Memory B cell (primary cell): ENCODE measurements around the gene GRK6.

Source experiments
- ATAC-seq: fragments of 150-1000 bp; cut with Tn5 transposase; 2 replicates; pipeline ENCODE4 v1.10.0; 2021; ENCODE audit warnings: low read depth, mild to moderate bottlenecking, moderate library complexity
- DNase-seq, 2 donors: peaks; one replicate each; pipeline ENCODE4 v3.0.0; 2022; ENCODE audit warnings: low spot score in 2 of 2
- H3K27ac Mint-ChIP-seq: one replicate; pipeline ENCODE4 v1.8.0; 2022; ENCODE audit warnings: mild to moderate bottlenecking, moderate library complexity, mixed read lengths
- H3K27me3 Mint-ChIP-seq: one replicate; pipeline ENCODE4 v1.8.0; 2022; ENCODE audit warnings: mixed read lengths
- H3K36me3 Mint-ChIP-seq: one replicate; pipeline ENCODE4 v1.8.0; 2022; ENCODE audit warnings: mild to moderate bottlenecking, mixed read lengths
- H3K4me1 Mint-ChIP-seq: one replicate; pipeline ENCODE4 v1.8.0; 2022; ENCODE audit warnings: mixed read lengths
- H3K4me3 Mint-ChIP-seq: one replicate; pipeline ENCODE4 v1.8.0; 2022; ENCODE audit warnings: mild to moderate bottlenecking, moderate library complexity, mixed read lengths
- H3K9me3 Mint-ChIP-seq: one replicate; pipeline ENCODE4 v1.8.0; 2022; ENCODE audit warnings: mixed read lengths

Gene GRK6

DNA sequence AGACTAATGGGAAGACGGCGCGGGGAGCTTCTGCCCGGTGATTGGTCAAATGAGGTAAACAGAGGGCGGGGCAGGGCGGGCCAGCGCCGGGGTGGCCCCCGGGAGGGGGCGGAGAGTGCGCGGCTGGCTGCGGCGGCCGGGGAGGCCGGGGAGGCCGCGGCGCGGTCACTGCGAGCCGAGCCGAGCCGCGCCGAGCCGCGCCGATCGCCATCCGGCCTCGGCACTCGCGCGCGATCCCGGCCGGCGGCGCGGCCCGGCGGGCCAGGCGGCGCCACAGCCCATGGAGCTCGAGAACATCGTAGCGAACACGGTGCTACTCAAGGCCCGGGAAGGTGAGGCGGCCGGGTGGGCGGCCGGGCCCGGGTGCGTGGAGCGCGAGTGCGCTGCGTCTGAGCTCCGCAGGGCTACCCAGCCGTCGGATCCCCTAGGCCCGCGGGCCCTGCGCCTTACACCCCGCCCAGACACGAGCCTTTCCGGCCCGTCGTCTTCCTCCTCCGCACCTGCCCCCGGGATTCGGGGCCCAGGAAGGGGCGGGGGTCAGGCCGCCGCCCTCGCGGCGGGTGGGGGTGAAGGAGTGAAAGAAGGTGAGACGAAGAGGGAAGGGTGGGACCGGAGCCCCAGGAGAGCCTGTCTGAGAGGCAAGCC, at the start of gene GRK6:
Gene GRK6, plus strand, starts transcription at position 111 of the 645 bp plus-strand sequence. Its CDS starts 170 bp downstream, at position 281.
- H3K27me3 Mint-ChIP-seq, result no peaks in the 10 kb centered on the region
- DNase-seq (peak; percentile 61 to 69), ATAC-seq (peak; percentile 7)
- peak within 1 kb of the TSS; percentile 94 for H3K4me3 Mint-ChIP-seq
- H3K4me1 Mint-ChIP-seq, result peaks cover 36% of the 10 kb centered on the region
- H3K9me3 Mint-ChIP-seq, result no peaks in the 10 kb centered on the region
- peaks cover 9% of the 10 kb centered on the region for H3K36me3 Mint-ChIP-seq
- H3K27ac Mint-ChIP-seq, result peak within 1 kb of the TSS; percentile 83

DNA sequence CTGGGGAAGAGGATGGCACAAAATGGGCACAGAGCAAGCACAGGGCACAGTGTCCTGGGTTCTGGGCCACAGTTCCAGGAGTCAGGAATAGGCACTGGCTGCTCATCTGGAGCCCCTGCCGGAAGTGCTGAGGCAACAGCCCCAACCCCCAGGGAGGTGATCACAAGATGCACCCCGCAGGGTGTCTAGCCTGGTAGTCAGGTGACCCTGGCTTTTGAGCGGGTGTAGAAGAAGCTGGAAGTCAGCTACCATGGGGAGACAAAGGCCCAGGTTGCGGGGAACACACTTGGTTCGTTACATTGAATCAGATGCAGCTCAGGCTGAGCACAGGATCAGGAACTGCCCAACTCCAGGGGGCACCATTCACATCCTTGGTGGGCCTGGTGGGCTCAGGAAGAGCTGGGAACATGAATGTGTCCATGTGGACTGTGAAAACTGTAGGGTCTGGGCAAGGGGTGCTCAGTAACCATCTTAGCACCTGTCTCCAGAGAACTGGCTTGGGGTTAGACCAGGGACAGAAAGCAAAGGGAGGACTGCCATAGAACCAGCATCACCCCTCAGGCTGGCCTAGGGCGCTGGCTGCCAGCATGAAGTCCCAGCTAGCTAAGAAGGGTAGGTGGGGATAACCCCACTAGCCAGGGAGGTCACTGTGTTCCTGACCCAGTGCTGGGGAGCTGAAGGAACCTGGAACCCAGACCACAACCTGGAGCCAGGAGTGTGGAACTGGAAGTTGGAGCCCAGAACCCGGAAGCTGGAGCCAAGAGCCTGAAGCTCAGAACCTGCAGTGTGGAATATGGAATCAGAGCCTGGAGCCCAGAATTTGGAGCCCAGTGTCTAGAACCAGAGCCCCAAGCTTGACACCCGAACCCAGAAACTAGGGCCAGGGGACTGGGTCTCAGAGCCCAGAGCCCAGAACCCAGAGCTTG, 48.4 kb upstream of the GRK6 start:
- H3K9me3 Mint-ChIP-seq, result no peaks in the 10 kb centered on the region
- DNase-seq (no peak), ATAC-seq (no peak)
- no peaks in the 10 kb centered on the region for H3K36me3 Mint-ChIP-seq
- H3K27ac Mint-ChIP-seq, result no peak overlapping the region
- H3K4me1 Mint-ChIP-seq, result peaks cover 10% of the 10 kb centered on the region
- H3K4me3 Mint-ChIP-seq, result no peak overlapping the region
- peaks cover 2% of the 10 kb centered on the region for H3K27me3 Mint-ChIP-seq

DNA sequence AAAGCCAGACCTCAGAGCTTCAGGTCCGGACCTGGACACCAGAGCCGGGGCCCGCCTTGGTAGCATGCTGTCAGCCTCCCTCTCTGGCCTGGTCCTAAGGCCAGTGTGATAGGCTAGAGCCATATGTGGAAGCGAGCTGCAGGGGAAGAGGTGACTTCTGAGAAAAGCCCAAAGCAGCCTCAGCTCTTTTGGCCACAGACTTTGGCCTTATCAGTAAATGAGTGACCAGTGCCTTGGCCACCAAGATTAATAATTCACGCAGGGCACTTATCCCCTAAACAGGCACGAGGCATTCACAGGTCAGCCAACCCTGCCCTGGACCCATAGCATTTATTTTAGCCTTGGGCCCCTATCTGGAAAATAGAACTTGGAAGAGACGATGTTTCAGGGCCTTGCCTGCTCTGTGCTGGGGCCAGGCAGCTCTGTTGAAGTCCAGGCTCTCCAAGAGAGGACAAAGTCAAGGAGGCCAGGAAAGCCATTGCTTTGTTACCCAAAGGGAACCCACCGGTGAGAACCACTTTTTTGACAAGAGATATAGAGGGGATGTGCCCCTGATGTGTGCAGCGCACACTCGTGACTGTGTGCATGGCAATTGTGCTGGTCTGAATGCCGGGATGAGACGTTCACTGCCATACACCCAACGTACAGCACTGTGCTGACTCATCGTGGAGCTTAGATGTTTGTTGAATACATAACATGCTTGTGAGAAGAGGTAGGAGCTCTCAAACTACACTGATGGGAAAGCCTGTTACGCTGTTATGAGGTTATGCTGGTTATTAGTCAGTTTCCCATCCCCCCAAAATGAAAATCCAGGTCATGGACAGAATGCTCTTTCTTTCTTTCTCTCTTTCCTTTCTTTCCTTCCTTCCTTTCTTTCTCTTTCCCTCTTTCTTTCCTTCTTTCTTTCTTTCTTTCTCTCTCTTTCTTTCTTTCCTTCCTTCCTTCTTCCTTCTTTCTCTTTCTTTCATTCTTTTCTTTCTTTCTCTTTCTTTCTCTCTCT, 47.3 kb upstream of the GRK6 start:
- Mint-ChIP-seq H3K27me3 (peaks cover 4% of the 10 kb centered on the region), H3K27ac (no peak overlapping the region), H3K36me3 (no peaks in the 10 kb centered on the region), H3K9me3 (no peaks in the 10 kb centered on the region), H3K4me1 (peaks cover 10% of the 10 kb centered on the region), H3K4me3 (no peak overlapping the region)
- ATAC-seq, result no peak
- DNase-seq, result no peak

DNA sequence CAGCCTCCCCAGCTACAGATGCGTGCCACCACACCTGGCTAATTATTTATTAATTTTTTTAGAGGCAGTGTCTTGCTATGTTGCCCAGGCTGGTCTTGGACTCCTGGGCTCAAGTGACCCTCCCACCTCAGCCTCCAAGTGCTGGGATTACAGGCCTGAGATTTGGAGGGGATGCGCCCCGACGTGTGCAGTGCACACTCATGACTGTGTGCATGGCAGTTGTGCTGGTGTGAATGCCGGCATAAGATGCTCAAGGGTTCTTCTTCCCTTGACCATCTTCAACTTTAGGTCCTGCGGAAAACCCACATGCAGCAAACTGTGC, 45.7 kb upstream of the GRK6 start:
- Mint-ChIP-seq H3K4me1 (peaks cover 7% of the 10 kb centered on the region), H3K27me3 (peaks cover 9% of the 10 kb centered on the region), H3K36me3 (no peaks in the 10 kb centered on the region), H3K4me3 (no peak overlapping the region), H3K9me3 (no peaks in the 10 kb centered on the region), H3K27ac (no peak overlapping the region)
- no peak for ATAC-seq
- DNase-seq, result no peak

DNA sequence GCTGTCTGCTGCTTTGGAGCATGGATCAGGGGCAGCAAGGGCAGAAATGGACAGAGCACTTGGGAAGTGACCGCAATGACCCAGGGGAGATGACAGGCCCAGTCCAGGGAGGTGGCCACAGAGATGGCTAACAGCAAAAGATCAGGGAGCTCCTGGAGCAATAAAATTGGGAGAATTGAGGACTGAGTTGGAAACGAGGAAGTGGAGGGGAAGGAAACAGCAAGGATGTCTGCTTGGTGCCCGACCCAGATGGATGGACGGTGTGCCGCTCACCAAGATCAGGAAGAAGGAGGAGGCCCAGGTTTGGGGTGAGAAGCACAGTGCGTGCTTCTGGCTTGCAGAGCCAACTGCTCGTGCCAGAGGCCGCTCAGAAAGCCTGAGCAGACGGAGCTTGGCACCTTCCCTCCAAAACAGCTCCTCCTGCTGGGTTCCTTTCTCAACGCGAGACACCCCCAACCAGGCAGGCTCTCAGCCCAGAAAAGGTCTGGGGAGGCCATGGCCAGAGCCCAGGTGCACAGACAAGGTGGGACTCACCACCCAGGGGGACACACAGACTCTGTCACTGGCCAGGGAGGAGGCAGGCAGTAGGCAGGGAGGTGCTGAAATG, 44.0 kb upstream of the GRK6 start:
- Mint-ChIP-seq H3K4me3 (no peak overlapping the region), H3K36me3 (no peaks in the 10 kb centered on the region), H3K27ac (no peak overlapping the region), H3K9me3 (no peaks in the 10 kb centered on the region), H3K27me3 (peaks cover 9% of the 10 kb centered on the region), H3K4me1 (peaks cover 10% of the 10 kb centered on the region)
- no peak for DNase-seq
- ATAC-seq, result peak; percentile 37

DNA sequence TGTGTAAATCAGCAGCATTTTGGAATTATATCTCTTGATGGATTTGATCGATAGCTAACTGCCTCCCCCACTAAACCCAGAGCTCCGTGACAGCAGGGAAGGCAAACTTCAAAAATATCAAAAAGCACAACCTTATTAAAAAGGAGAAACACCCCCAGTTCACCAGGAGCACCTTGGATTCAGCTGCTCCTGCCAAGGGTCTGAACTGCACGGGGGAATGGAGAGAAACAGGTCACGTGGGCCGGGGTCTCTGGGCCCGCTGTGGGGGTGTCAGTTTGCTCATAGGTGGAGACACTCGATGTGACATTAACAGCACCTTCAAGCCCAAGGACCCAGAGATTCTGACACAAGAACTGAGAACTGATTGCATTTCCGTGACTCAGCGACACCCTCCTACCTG, 43.3 kb upstream of the GRK6 start:
- DNase-seq (no peak), ATAC-seq (no peak)
- Mint-ChIP-seq H3K27me3 (peaks cover 9% of the 10 kb centered on the region), H3K36me3 (no peaks in the 10 kb centered on the region), H3K4me1 (peaks cover 14% of the 10 kb centered on the region), H3K4me3 (no peak overlapping the region), H3K9me3 (no peaks in the 10 kb centered on the region), H3K27ac (no peak overlapping the region)

DNA sequence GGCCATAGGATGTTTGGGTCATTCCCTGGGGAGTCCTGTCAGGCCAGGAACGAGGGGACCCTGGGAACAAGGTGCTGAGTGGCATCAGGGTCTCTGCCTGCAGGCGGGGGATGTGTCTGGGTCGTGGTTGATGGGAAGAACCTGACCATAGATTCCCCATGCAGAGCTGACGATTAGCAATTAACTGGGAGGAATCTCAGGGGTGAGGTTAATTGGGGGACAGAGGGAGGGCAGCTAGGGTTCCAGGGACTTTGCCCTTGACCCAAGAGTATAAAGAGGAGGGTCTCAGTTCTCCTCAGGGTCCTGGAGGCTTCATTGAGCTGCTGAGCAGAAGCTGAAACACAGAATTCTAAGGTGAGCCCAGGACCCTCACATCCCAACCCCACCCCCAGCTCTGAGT, 42.3 kb upstream of the GRK6 start, which contains the start of gene SLC34A1:
Gene SLC34A1, plus strand, starts transcription at position 301 of the 400 bp plus-strand sequence. CDS start 1,308 bp downstream, outside the sequence.
- peaks cover 9% of the 10 kb centered on the region for H3K27me3 Mint-ChIP-seq
- DNase-seq (no peak), ATAC-seq (no peak)
- no peak within 1 kb of the TSS for H3K27ac Mint-ChIP-seq
- H3K36me3 Mint-ChIP-seq, result no peaks in the 10 kb centered on the region
- no peak within 1 kb of the TSS for H3K4me3 Mint-ChIP-seq
- no peaks in the 10 kb centered on the region for H3K9me3 Mint-ChIP-seq
- H3K4me1 Mint-ChIP-seq, result peaks cover 23% of the 10 kb centered on the region

DNA sequence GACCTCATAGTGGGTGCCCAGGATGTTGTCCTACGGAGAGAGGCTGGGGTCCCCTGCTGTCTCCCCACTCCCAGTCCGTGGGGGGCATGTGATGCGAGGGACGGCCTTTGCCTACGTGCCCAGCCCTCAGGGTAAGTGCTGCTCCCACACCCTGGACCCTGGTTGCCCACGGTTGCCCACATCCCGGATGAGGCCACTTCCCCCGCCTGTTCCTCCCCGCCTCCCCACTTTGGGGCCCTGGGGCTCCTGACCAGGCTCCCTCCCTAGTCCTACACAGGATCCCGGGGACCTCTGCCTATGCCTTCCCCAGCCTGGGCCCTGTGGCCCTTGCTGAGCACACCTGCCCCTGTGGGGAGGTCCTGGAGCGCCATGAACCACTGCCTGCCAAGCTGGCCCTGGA, 40.8 kb upstream of the GRK6 start:
- ATAC-seq (no peak), DNase-seq (no peak)
- Mint-ChIP-seq H3K27me3 (peaks cover 9% of the 10 kb centered on the region), H3K9me3 (no peaks in the 10 kb centered on the region), H3K4me3 (no peak overlapping the region), H3K4me1 (peaks cover 29% of the 10 kb centered on the region), H3K27ac (no peak overlapping the region), H3K36me3 (no peaks in the 10 kb centered on the region)

DNA sequence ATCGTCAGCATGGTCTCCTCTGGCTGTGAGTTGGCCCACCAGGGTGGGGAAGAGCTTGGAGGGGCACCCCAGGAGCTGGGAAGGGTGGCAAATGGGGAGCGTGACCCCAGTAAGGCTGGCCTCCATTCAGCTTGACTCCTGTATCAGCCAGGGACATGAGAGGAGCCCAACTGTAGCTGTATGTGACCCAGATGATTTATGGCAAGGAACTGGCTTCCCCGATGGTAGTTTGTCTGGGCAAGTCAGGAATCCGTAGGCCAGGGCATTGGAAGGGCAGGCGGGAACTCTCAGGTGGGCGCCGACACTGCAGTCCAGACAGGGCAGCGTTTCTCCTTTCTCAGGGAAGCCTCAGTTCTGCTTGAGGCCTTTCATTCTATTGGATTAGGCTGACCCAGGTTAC, 39.9 kb upstream of the GRK6 start:
- Mint-ChIP-seq H3K36me3 (no peaks in the 10 kb centered on the region), H3K4me1 (peaks cover 29% of the 10 kb centered on the region), H3K27ac (no peak overlapping the region), H3K4me3 (no peak overlapping the region), H3K27me3 (peaks cover 9% of the 10 kb centered on the region), H3K9me3 (no peaks in the 10 kb centered on the region)
- DNase-seq (no peak), ATAC-seq (no peak)

DNA sequence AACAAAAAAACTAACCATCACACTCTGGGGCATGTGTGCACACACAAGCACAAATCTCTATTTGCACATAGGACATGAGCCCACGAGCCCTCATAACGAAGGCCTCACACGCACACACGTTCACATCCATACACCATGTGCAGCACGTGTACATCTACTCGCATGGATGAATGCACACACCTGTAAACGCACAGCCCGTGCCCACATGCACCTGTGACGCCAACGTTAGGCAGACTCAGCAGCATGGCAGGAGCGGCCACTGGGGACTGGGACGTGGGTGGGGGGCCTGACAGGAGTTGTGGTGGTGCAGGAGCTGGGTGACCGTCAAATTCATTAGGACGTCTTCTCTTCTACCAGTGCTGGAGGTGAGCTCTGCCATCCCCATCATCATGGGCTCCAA, 39.1 kb upstream of the GRK6 start:
- no peak overlapping the region for H3K4me3 Mint-ChIP-seq
- no peaks in the 10 kb centered on the region for H3K9me3 Mint-ChIP-seq
- DNase-seq (no peak), ATAC-seq (peak; percentile 24)
- no peak overlapping the region for H3K27ac Mint-ChIP-seq
- H3K27me3 Mint-ChIP-seq, result peaks cover 8% of the 10 kb centered on the region
- no peaks in the 10 kb centered on the region for H3K36me3 Mint-ChIP-seq
- H3K4me1 Mint-ChIP-seq, result peaks cover 29% of the 10 kb centered on the region

DNA sequence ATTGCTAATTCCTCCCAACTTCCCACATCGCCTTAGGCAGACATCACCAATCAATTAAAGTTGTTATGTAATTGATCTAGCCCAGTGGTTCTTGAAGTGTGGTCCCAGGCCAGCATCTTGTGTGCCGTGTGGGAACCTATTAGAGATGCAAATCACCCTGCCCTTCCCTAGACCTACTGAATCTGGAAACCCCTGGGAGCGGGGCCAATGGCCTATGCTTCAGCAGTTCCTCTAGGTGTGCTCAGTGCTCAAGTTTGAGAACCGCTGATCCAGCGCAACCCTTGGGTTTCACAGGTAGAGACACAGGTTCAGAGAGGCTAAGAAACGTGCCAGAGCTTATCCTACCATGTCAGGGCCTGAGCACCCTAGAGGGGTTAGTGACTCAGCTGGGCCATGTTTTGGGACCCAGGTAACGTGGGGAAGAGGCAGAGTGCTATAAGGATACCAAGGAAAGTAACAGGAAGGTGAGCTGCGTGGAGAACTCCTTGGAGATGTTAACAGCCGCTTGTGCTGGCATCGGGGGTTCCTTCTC, 37.9 kb upstream of the GRK6 start:
- Mint-ChIP-seq H3K4me3 (no peak overlapping the region), H3K27me3 (peaks cover 7% of the 10 kb centered on the region), H3K4me1 (peaks cover 32% of the 10 kb centered on the region), H3K27ac (no peak overlapping the region), H3K36me3 (no peaks in the 10 kb centered on the region), H3K9me3 (no peaks in the 10 kb centered on the region)
- DNase-seq (no peak), ATAC-seq (no peak)

DNA sequence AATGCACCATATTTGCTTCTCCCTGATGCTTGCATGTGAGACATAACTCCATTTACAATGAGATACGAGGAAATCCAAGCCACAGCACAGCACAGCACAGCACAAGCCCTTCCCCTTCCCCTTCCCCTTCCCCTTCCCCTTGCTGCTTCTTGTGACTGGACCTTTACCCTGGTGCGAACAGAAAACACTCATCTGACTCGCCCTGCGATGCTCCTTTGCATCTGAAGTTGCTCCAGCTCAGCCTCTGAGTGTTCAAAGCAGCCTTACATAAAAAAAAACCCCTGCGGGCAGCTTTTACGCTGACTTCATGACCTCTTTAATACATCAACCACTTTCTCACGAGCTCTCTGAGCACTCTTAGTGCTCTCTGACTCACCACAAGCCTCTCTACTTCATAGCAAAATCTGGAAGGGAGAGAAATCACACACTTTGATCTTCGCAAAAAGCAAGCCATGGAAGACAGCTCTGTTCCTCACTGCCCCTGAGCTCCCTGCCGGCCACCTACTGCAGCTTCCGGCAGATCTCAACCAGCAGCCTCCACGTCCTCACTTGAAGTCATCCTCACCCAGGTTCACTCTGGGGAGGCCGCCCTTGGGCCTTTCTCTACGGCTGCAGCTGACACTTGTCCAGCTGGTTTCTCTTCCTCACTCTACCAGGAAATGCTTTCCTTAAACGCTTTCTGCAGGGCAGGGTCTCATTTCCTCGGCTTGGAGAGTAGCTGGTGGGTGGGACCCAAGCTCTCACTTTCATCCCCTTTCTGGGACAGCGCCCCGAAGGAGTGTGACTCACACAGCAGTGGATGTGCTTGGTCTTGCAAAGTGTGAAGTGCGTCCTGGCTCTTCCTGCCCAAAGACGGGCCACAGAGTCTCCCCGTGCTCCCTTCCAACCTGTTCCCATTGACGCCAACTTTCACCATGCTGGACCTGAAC, 37.0 kb upstream of the GRK6 start:
- H3K9me3 Mint-ChIP-seq, result no peaks in the 10 kb centered on the region
- H3K4me1 Mint-ChIP-seq, result peaks cover 32% of the 10 kb centered on the region
- DNase-seq (no peak), ATAC-seq (peak; percentile 21)
- H3K27me3 Mint-ChIP-seq, result peaks cover 5% of the 10 kb centered on the region
- no peaks in the 10 kb centered on the region for H3K36me3 Mint-ChIP-seq
- no peak overlapping the region for H3K27ac Mint-ChIP-seq
- peak overlapping the region; percentile 24 for H3K4me3 Mint-ChIP-seq
